ENCODE data around the gene AGBL1.

The AGBL1 gene

GRCh38 chr15:86654501-86654900 is 574.8 kb downstream of the AGBL1 start:
- no peak overlapping the region for H3K4me3 ChIP-seq (ENCODE audit: low read depth in 1 of 2, low read length in 2 of 2)
- no peaks in the 10 kb centered on the region for H3K4me1 ChIP-seq (ENCODE audit: control insufficient read depth in 1 of 2, insufficient read depth in 2 of 2, low read length in 2 of 2)
- no peaks in the 10 kb centered on the region for H3K27me3 ChIP-seq (ENCODE audit: low read depth, low read length)
- H3K27ac ChIP-seq (ENCODE audit: low read length): no peak overlapping the region
- H3K9me3 ChIP-seq (ENCODE audit: control insufficient read depth in 1 of 2, low read length in 2 of 2): no peaks in the 10 kb centered on the region
- H3K36me3 ChIP-seq (ENCODE audit: control insufficient read depth in 1 of 2, insufficient read depth in 2 of 2, low read length in 2 of 2): no peaks in the 10 kb centered on the region

GRCh38 chr15:86657305-86657704 is 577.6 kb downstream of the AGBL1 start:
- no peaks in the 10 kb centered on the region for H3K27me3 ChIP-seq (ENCODE audit: low read depth, low read length)
- no peaks in the 10 kb centered on the region for H3K36me3 ChIP-seq (ENCODE audit: control insufficient read depth in 1 of 2, insufficient read depth in 2 of 2, low read length in 2 of 2)
- no peak overlapping the region for H3K4me3 ChIP-seq (ENCODE audit: low read depth in 1 of 2, low read length in 2 of 2)
- H3K4me1 ChIP-seq (ENCODE audit: control insufficient read depth in 1 of 2, insufficient read depth in 2 of 2, low read length in 2 of 2): no peaks in the 10 kb centered on the region
- H3K27ac ChIP-seq (ENCODE audit: low read length): no peak overlapping the region
- no peaks in the 10 kb centered on the region for H3K9me3 ChIP-seq (ENCODE audit: control insufficient read depth in 1 of 2, low read length in 2 of 2)

- Histone ChIP-seq H3K36me3 (ENCODE audit: control insufficient read depth in 1 of 2, insufficient read depth in 2 of 2, low read length in 2 of 2) (no peaks in the 10 kb centered on the region), H3K27me3 (ENCODE audit: low read depth, low read length) (no peaks in the 10 kb centered on the region), H3K4me3 (ENCODE audit: low read depth in 1 of 2, low read length in 2 of 2) (no peak overlapping the region), H3K4me1 (ENCODE audit: control insufficient read depth in 1 of 2, insufficient read depth in 2 of 2, low read length in 2 of 2) (no peaks in the 10 kb centered on the region), H3K27ac (ENCODE audit: low read length) (no peak overlapping the region), H3K9me3 (ENCODE audit: control insufficient read depth in 1 of 2, low read length in 2 of 2) (no peaks in the 10 kb centered on the region)
These were observed 580.2 kb downstream of the AGBL1 start for GRCh38 chr15:86659724-86660411.

- no peaks in the 10 kb centered on the region for H3K9me3 ChIP-seq (ENCODE audit: control insufficient read depth in 1 of 2, low read length in 2 of 2)
- no peaks in the 10 kb centered on the region for H3K27me3 ChIP-seq (ENCODE audit: low read depth, low read length)
- H3K4me1 ChIP-seq (ENCODE audit: control insufficient read depth in 1 of 2, insufficient read depth in 2 of 2, low read length in 2 of 2): no peaks in the 10 kb centered on the region
- H3K36me3 ChIP-seq (ENCODE audit: control insufficient read depth in 1 of 2, insufficient read depth in 2 of 2, low read length in 2 of 2): no peaks in the 10 kb centered on the region
- no peak overlapping the region for H3K4me3 ChIP-seq (ENCODE audit: low read depth in 1 of 2, low read length in 2 of 2)
- H3K27ac ChIP-seq (ENCODE audit: low read length): no peak overlapping the region
These were observed 581.9 kb downstream of the AGBL1 start for GRCh38 chr15:86661580-86661979.

- Histone ChIP-seq H3K4me1 (ENCODE audit: control insufficient read depth in 1 of 2, insufficient read depth in 2 of 2, low read length in 2 of 2) (no peaks in the 10 kb centered on the region), H3K27me3 (ENCODE audit: low read depth, low read length) (no peaks in the 10 kb centered on the region), H3K36me3 (ENCODE audit: control insufficient read depth in 1 of 2, insufficient read depth in 2 of 2, low read length in 2 of 2) (no peaks in the 10 kb centered on the region), H3K4me3 (ENCODE audit: low read depth in 1 of 2, low read length in 2 of 2) (no peak overlapping the region), H3K27ac (ENCODE audit: low read length) (no peak overlapping the region), H3K9me3 (ENCODE audit: control insufficient read depth in 1 of 2, low read length in 2 of 2) (no peaks in the 10 kb centered on the region)
These were observed 583.6 kb downstream of the AGBL1 start for GRCh38 chr15:86663304-86663703.

GRCh38 chr15:86663979-86664378 is 584.3 kb downstream of the AGBL1 start:
- Histone ChIP-seq H3K27ac (ENCODE audit: low read length) (no peak overlapping the region), H3K9me3 (ENCODE audit: control insufficient read depth in 1 of 2, low read length in 2 of 2) (no peaks in the 10 kb centered on the region), H3K4me3 (ENCODE audit: low read depth in 1 of 2, low read length in 2 of 2) (no peak overlapping the region), H3K27me3 (ENCODE audit: low read depth, low read length) (no peaks in the 10 kb centered on the region), H3K36me3 (ENCODE audit: control insufficient read depth in 1 of 2, insufficient read depth in 2 of 2, low read length in 2 of 2) (no peaks in the 10 kb centered on the region), H3K4me1 (ENCODE audit: control insufficient read depth in 1 of 2, insufficient read depth in 2 of 2, low read length in 2 of 2) (no peaks in the 10 kb centered on the region)

GRCh38 chr15:86664581-86664980 is 584.9 kb downstream of the AGBL1 start:
- Histone ChIP-seq H3K27me3 (ENCODE audit: low read depth, low read length) (no peaks in the 10 kb centered on the region), H3K9me3 (ENCODE audit: control insufficient read depth in 1 of 2, low read length in 2 of 2) (no peaks in the 10 kb centered on the region), H3K27ac (ENCODE audit: low read length) (no peak overlapping the region)

GRCh38 chr15:86676002-86676401 is 596.3 kb downstream of the AGBL1 start:
- H3K4me1 ChIP-seq (ENCODE audit: control insufficient read depth in 1 of 2, insufficient read depth in 2 of 2, low read length in 2 of 2): no peaks in the 10 kb centered on the region
- no peaks in the 10 kb centered on the region for H3K27me3 ChIP-seq (ENCODE audit: low read depth, low read length)
- no peaks in the 10 kb centered on the region for H3K9me3 ChIP-seq (ENCODE audit: control insufficient read depth in 1 of 2, low read length in 2 of 2)

More at GRCh38 chr15:86664581-86664980, 584.9 kb downstream of the AGBL1 start:
- no peak overlapping the region for H3K4me3 ChIP-seq (ENCODE audit: low read depth in 1 of 2, low read length in 2 of 2)
- no peaks in the 10 kb centered on the region for H3K4me1 ChIP-seq (ENCODE audit: control insufficient read depth in 1 of 2, insufficient read depth in 2 of 2, low read length in 2 of 2)
- H3K36me3 ChIP-seq (ENCODE audit: control insufficient read depth in 1 of 2, insufficient read depth in 2 of 2, low read length in 2 of 2): no peaks in the 10 kb centered on the region

GRCh38 chr15:86677278-86677677 is 597.6 kb downstream of the AGBL1 start:
- no peak overlapping the region for H3K4me3 ChIP-seq (ENCODE audit: low read depth in 1 of 2, low read length in 2 of 2)
- H3K27ac ChIP-seq (ENCODE audit: low read length): no peak overlapping the region
- H3K9me3 ChIP-seq (ENCODE audit: control insufficient read depth in 1 of 2, low read length in 2 of 2): no peaks in the 10 kb centered on the region
- H3K4me1 ChIP-seq (ENCODE audit: control insufficient read depth in 1 of 2, insufficient read depth in 2 of 2, low read length in 2 of 2): no peaks in the 10 kb centered on the region
- H3K27me3 ChIP-seq (ENCODE audit: low read depth, low read length): no peaks in the 10 kb centered on the region
- no peaks in the 10 kb centered on the region for H3K36me3 ChIP-seq (ENCODE audit: control insufficient read depth in 1 of 2, insufficient read depth in 2 of 2, low read length in 2 of 2)

More at GRCh38 chr15:86676002-86676401, 596.3 kb downstream of the AGBL1 start:
- Histone ChIP-seq H3K36me3 (ENCODE audit: control insufficient read depth in 1 of 2, insufficient read depth in 2 of 2, low read length in 2 of 2) (no peaks in the 10 kb centered on the region), H3K4me3 (ENCODE audit: low read depth in 1 of 2, low read length in 2 of 2) (no peak overlapping the region), H3K27ac (ENCODE audit: low read length) (no peak overlapping the region)

- Histone ChIP-seq H3K27me3 (ENCODE audit: low read depth, low read length) (no peaks in the 10 kb centered on the region), H3K4me3 (ENCODE audit: low read depth in 1 of 2, low read length in 2 of 2) (no peak overlapping the region), H3K36me3 (ENCODE audit: control insufficient read depth in 1 of 2, insufficient read depth in 2 of 2, low read length in 2 of 2) (no peaks in the 10 kb centered on the region), H3K9me3 (ENCODE audit: control insufficient read depth in 1 of 2, low read length in 2 of 2) (peaks cover 0 to 4% of the 10 kb centered on the region in 2 donors), H3K27ac (ENCODE audit: low read length) (no peak overlapping the region), H3K4me1 (ENCODE audit: control insufficient read depth in 1 of 2, insufficient read depth in 2 of 2, low read length in 2 of 2) (no peaks in the 10 kb centered on the region)
These were observed 605.6 kb downstream of the AGBL1 start for GRCh38 chr15:86685263-86685662.

- Histone ChIP-seq H3K4me1 (ENCODE audit: control insufficient read depth in 1 of 2, insufficient read depth in 2 of 2, low read length in 2 of 2) (no peaks in the 10 kb centered on the region), H3K9me3 (ENCODE audit: control insufficient read depth in 1 of 2, low read length in 2 of 2) (peaks cover 0 to 4% of the 10 kb centered on the region in 2 donors), H3K27ac (ENCODE audit: low read length) (no peak overlapping the region), H3K4me3 (ENCODE audit: low read depth in 1 of 2, low read length in 2 of 2) (no peak overlapping the region), H3K36me3 (ENCODE audit: control insufficient read depth in 1 of 2, insufficient read depth in 2 of 2, low read length in 2 of 2) (no peaks in the 10 kb centered on the region), H3K27me3 (ENCODE audit: low read depth, low read length) (no peaks in the 10 kb centered on the region)
These were observed 609.3 kb downstream of the AGBL1 start for GRCh38 chr15:86689006-86689405.

- H3K27ac ChIP-seq (ENCODE audit: low read length): no peak overlapping the region
- no peak overlapping the region for H3K4me3 ChIP-seq (ENCODE audit: low read depth in 1 of 2, low read length in 2 of 2)
- H3K9me3 ChIP-seq (ENCODE audit: control insufficient read depth in 1 of 2, low read length in 2 of 2): peaks cover 0 to 4% of the 10 kb centered on the region in 2 donors
- H3K36me3 ChIP-seq (ENCODE audit: control insufficient read depth in 1 of 2, insufficient read depth in 2 of 2, low read length in 2 of 2): no peaks in the 10 kb centered on the region
- H3K27me3 ChIP-seq (ENCODE audit: low read depth, low read length): no peaks in the 10 kb centered on the region
- H3K4me1 ChIP-seq (ENCODE audit: control insufficient read depth in 1 of 2, insufficient read depth in 2 of 2, low read length in 2 of 2): no peaks in the 10 kb centered on the region
These were observed 610.9 kb downstream of the AGBL1 start for GRCh38 chr15:86690566-86690965.

Data from muscle layer of duodenum (tissue), 2 donors.